K562 (cell line): ENCODE measurements around the gene ACSM6. TPM values are rescaled to one million over a fixed set of nuclear protein-coding genes. Genes with fewer than 3 reads are reported as not detected.

Experiments used
- CREB1 ChIP-seq, 2 experiments: sonication (generic) in 1 of 2; formaldehyde crosslinking in 1 of 2; IDR thresholded peaks; 2 replicates each; pipeline versions ENCODE4 v1.6.1 to v1.8.0; 2012 to 2022; ENCODE audit warnings: inconsistent platforms in 1 of 2, mild to moderate bottlenecking in 1 of 2, missing genetic modification reagents in 1 of 2, moderate library complexity in 1 of 2
- FIP1L1 ChIP-seq: fragments of 200-400 bp; formaldehyde crosslinking; IDR thresholded peaks from 2 replicates; pipeline ENCODE4 v1.6.1; 2018; ENCODE audit warnings: mild to moderate bottlenecking, low read depth, low read length; ENCODE audit not compliant: poor library complexity, severe bottlenecking
- FUS ChIP-seq: fragments of 200-400 bp; formaldehyde crosslinking; optimal IDR thresholded peaks from 2 replicates; pipeline ENCODE3; 2017; ENCODE audit warnings: low read depth, low read length
- HCFC1 ChIP-seq: IDR thresholded peaks from 2 replicates; pipeline ENCODE4 v1.6.1; 2012; ENCODE audit warnings: low read depth, low read length, improper control_type of control experiment
- KDM5B ChIP-seq: fragments of 200-600 bp; sonication (generic); IDR thresholded peaks from 2 replicates; pipeline ENCODE4 v1.6.1; 2012; ENCODE audit warnings: low read depth, mild to moderate bottlenecking, moderate library complexity, low read length, control low read depth, inconsistent platforms; ENCODE audit not compliant: insufficient replicate concordance
- NEUROD1 ChIP-seq: fragments of 150-350 bp; IDR thresholded peaks from 2 replicates; pipeline ENCODE4 v1.6.1; 2014; ENCODE audit warnings: borderline replicate concordance, low read length, low read depth; ENCODE audit not compliant: partially characterized antibody
- RCOR1 ChIP-seq, 2 experiments: IDR thresholded peaks; 2 replicates each; pipeline ENCODE4 v1.6.1; 2012; ENCODE audit warnings: low read depth in 2 of 2, low read length in 2 of 2, borderline replicate concordance in 1 of 2, improper control_type of control experiment in 1 of 2
- SAFB ChIP-seq: fragments of 200-400 bp; formaldehyde crosslinking; IDR thresholded peaks from 2 replicates; pipeline ENCODE4 v1.6.1; 2017; ENCODE audit warnings: low read depth, low read length, borderline replicate concordance
- SAP30 ChIP-seq: fragments of 200-600 bp; sonication (generic); IDR thresholded peaks from 2 replicates; pipeline ENCODE4 v1.6.1; 2012; ENCODE audit warnings: borderline replicate concordance, low read depth, mild to moderate bottlenecking, moderate library complexity, low read length, control low read depth, inconsistent platforms; ENCODE audit not compliant: insufficient read depth, poor library complexity, severe bottlenecking
- ZFX ChIP-seq: sonication (generic); formaldehyde crosslinking; IDR thresholded peaks from 2 replicates; pipeline ENCODE4 v1.8.0; 2022; ENCODE audit warnings: mild to moderate bottlenecking, missing genetic modification reagents, moderate library complexity
- polyA plus RNA-seq, 8 experiments: library from polyadenylated mRNA; depleted of rRNA in 4 of 8; stranded (reverse) in 5 of 8; unstranded in 3 of 8; fragments of >200 nt; fragmentation: Nextera tagmentation in 2 of 8; fragmentation: Illumina TruSeq in 1 of 8; extraction: Ambion mirVana in 2 of 8; extraction: Trizol in 1 of 8; gene quantifications; 2 replicates each; pipeline versions ENCODE4 v1.2.1 to v1.2.3, GENCODE V29; 2011 to 2014; ENCODE audit warnings: inconsistent platforms in 1 of 8, missing spikeins in 1 of 8
- total RNA-seq, 7 experiments: library from RNA; depleted of rRNA in 6 of 7; stranded (reverse); fragments of >200 nt in 6 of 7; fragmentation: Illumina TruSeq in 2 of 7; extraction: Trizol in 2 of 7; gene quantifications; 2 replicates each; pipeline versions ENCODE4 v1.2.1 to v1.2.3, GENCODE V29; 2011 to 2021; ENCODE audit warnings: low replicate concordance in 1 of 7
- TF ChIP-seq, protein P1 (sequence below): IDR thresholded peaks from 2 replicates; pipeline ENCODE4 v1.6.1; 2012; ENCODE audit warnings: low read depth, low read length, improper control_type of control experiment, borderline replicate concordance
- TF ChIP-seq, protein P2 (sequence below): fragments of 250-450 bp; sonication (Bioruptor Pico); IDR thresholded peaks from 2 replicates; pipeline ENCODE4 v1.9.0; 2021; ENCODE audit warnings: mild to moderate bottlenecking, inconsistent platforms
- TF ChIP-seq, protein P3 (sequence below), 2 experiments: fragments of 250-450 bp in 1 of 2; fragments of 450-650 bp in 1 of 2; sonication (Bioruptor Pico) in 1 of 2; IDR thresholded peaks; 2 replicates each; pipeline versions ENCODE4 v1.6.1 to v1.8.0; 2016 to 2021; ENCODE audit warnings: mild to moderate bottlenecking in 2 of 2, moderate library complexity in 2 of 2, missing compliant biosample characterization in 1 of 2, missing genetic modification characterization in 1 of 2

The ACSM6 gene
- total and polyA plus RNA-seq, 9 of the 15 experiments (the other 6 are each of a cell fraction or from before 2014, with no cell fraction given), result not detected

DNA sequence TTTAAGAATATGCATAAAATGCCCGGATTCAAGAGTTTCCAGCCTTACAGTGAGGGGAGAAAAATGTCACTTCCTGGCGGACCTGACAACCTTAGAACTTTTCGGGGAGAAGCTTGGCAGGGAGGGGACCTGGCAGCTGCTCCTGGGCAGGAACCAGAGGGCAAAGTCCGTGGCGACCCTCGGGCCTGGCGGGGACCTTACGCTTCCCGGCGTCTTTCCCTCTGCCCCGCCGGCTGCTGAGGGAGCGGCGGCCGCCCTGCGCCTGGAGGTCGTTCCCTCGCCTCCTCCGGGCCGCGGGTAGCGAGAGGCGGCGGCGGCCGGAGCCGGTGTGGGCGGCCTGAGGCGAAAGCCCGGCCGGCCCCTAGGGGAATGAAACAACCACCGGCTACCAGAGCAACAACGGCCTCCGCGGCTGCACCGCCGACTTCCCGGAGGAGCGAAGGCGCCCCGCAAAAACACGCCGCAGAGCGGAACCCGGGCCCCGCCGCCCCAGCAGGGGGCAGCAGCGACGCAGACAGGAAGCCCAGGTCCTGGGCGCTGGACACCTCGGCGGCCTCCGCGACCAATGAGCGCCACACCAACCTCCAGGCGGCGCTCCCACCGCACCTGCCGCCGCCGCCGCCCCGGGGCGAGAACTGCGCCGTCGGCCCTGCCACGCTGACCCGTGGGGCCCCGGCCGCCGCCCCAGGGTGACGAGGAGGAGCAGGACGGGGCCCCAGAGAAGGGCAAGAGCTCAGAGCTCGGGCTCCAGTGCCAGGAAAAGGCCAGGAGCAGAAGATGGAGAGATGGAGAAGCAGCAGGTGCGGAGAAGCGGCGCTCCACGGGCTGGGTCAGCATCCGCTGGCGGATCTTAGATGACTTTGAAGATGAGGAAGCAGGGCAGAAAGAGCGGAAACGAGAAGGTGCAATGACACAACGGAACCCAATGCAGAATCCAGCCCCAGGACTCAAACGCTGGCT, 10.5 kb upstream of the ACSM6 start (continued):
- TF ChIP-seq KDM5B (peak; percentile 56), ZFX (CRISPR knock-in tag) (peak; percentile 76; the same call in 1 of the 2 replicates), FIP1L1 (peak; percentile 46), SAP30 (no peak), RCOR1 (IDR thresholded peaks at IDR 0.05; ENCODE audit: borderline replicate concordance in 1 of 2, low read depth in 2 of 2, low read length in 2 of 2) (0 out of 4 replicates have a peak, but pooled peaks of 1 of the 2 experiments have one; percentile 6), CREB1 (IDR thresholded peaks at IDR 0.05) (no peak), CREB1 (CRISPR knock-in tag; IDR thresholded peaks at IDR 0.05) (peak; percentile 62; the same call in 1 of the 2 replicates), NEUROD1 (no peak), SAFB (0 out of 2 replicates have a peak, but pooled peaks have one; percentile 28), HCFC1 (peak; percentile 62), FUS (peak; percentile 49)
- TF ChIP-seq, protein P1, sequence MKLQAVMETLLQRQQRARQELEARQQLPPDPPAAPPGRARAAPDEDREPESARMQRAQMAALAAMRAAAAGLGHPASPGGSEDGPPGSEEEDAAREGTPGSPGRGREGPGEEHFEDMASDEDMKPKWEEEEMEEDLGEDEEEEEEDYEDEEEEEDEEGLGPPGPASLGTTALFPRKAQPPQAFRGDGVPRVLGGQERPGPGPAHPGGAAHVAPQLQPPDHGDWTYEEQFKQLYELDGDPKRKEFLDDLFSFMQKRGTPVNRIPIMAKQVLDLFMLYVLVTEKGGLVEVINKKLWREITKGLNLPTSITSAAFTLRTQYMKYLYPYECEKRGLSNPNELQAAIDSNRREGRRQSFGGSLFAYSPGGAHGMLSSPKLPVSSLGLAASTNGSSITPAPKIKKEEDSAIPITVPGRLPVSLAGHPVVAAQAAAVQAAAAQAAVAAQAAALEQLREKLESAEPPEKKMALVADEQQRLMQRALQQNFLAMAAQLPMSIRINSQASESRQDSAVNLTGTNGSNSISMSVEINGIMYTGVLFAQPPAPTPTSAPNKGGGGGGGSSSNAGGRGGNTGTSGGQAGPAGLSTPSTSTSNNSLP, result no peak
- TF ChIP-seq, protein P2, sequence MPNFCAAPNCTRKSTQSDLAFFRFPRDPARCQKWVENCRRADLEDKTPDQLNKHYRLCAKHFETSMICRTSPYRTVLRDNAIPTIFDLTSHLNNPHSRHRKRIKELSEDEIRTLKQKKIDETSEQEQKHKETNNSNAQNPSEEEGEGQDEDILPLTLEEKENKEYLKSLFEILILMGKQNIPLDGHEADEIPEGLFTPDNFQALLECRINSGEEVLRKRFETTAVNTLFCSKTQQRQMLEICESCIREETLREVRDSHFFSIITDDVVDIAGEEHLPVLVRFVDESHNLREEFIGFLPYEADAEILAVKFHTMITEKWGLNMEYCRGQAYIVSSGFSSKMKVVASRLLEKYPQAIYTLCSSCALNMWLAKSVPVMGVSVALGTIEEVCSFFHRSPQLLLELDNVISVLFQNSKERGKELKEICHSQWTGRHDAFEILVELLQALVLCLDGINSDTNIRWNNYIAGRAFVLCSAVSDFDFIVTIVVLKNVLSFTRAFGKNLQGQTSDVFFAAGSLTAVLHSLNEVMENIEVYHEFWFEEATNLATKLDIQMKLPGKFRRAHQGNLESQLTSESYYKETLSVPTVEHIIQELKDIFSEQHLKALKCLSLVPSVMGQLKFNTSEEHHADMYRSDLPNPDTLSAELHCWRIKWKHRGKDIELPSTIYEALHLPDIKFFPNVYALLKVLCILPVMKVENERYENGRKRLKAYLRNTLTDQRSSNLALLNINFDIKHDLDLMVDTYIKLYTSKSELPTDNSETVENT (CRISPR knock-in tag), result peak; percentile 45; the same call in 1 of the 2 replicates
- TF ChIP-seq, protein P3, sequence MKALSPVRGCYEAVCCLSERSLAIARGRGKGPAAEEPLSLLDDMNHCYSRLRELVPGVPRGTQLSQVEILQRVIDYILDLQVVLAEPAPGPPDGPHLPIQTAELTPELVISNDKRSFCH (CRISPR knock-in tag; IDR thresholded peaks at IDR 0.05), result no peak
- TF ChIP-seq, protein P3 (tag; IDR thresholded peaks at IDR 0.05), result peak; percentile 49; the same call in 1 of the 2 replicates
